A549 (cell line): Measurements from ENCODE around the gene PLCB2. TPM values are rescaled to one million over a fixed set of nuclear protein-coding genes. Genes with fewer than 3 reads are reported as not detected.
A peak's percentile ranks its signal among the peaks of the same experiment; 100 is the strongest.

Experiments
- ATAC-seq, 2 experiments: fragments of 200-7000 bp in 1 of 2; fragments of >200 bp in 1 of 2; cut with Nextera tagmentation in 1 of 2; cut with Tn5 transposase in 1 of 2; 3 replicates each; pipeline versions ENCODE4 v1.8.0 to v1.9.1; 2018 to 2020; ENCODE audit warnings: mild to moderate bottlenecking in 1 of 2, moderate library complexity in 1 of 2
- CTCF ChIA-PET: fragments of 300-600 bp; sonication (Branson Sonifier 250); formaldehyde crosslinking; extraction: SDS; loops from one replicate; lab custom pipeline; 2021; ENCODE audit warnings: antibody characterized with exemption, inconsistent platforms; lab: Yijun Ruan, JAX
- POLR2A ChIA-PET: fragments of 350-600 bp; formaldehyde crosslinking; extraction: SDS; loops from one replicate; lab custom pipeline; 2021; ENCODE audit warnings: antibody characterized with exemption, inconsistent platforms; lab: Yijun Ruan, JAX
- DNase-seq, 2 experiments: peaks; one replicate each; pipeline versions ENCODE4 v3.0.0 to v3.0.0-alpha.2; 2011 to 2016; ENCODE audit warnings: low read depth in 1 of 2, low spot score in 1 of 2
- FAIRE-seq: peaks from 2 replicates; lab custom pipeline; 2011; peaks lifted over from hg19 to GRCh38; lab: Jason Lieb, UNC
- H3K27ac ChIP-seq, 2 experiments: fragments of >200 bp; sonication (Bioruptor Twin); formaldehyde crosslinking; 3 replicates each; pipeline ENCODE4 v1.5.1; 2016 to 2017
- H3K4me1 ChIP-seq: fragments of >200 bp; sonication (Bioruptor Twin); formaldehyde crosslinking; 3 replicates; pipeline ENCODE4 v1.6.1; 2016
- H3K4me2 ChIP-seq: fragments of >200 bp; sonication (Bioruptor Twin); formaldehyde crosslinking; 3 replicates; pipeline ENCODE4 v1.6.1; 2016
- H3K4me3 ChIP-seq: fragments of >200 bp; sonication (Bioruptor Twin); formaldehyde crosslinking; 3 replicates; pipeline ENCODE4 v1.5.1; 2016
- H3K9me3 ChIP-seq: fragments of >200 bp; sonication (Bioruptor Twin); formaldehyde crosslinking; 3 replicates; pipeline ENCODE4 v1.6.1; 2016
- ATOH8 ChIP-seq: fragments of 250-450 bp; sonication (Bioruptor Pico); IDR thresholded peaks from 2 replicates; pipeline ENCODE4 v1.5.0; 2020; ENCODE audit warnings: low read depth, mild to moderate bottlenecking, moderate library complexity
- CBX2 ChIP-seq: fragments of 200-600 bp; sonication (generic); IDR thresholded peaks from 2 replicates; pipeline ENCODE4 v1.6.1; 2016; ENCODE audit warnings: low read depth, mild to moderate bottlenecking, borderline replicate concordance
- CBX8 ChIP-seq: fragments of 200-600 bp; sonication (generic); IDR thresholded peaks from 2 replicates; pipeline ENCODE4 v1.6.1; 2016
- CHD4 ChIP-seq: fragments of 200-600 bp; sonication (generic); IDR thresholded peaks from 2 replicates; pipeline ENCODE4 v1.6.1; 2016; ENCODE audit warnings: antibody characterized with exemption, mild to moderate bottlenecking, borderline replicate concordance
- E2F6 ChIP-seq: IDR thresholded peaks from 2 replicates; pipeline ENCODE4 v1.6.1; 2012; ENCODE audit warnings: low read depth, borderline replicate concordance
- EP300 ChIP-seq, 2 experiments: fragments of >200 bp; sonication (Bioruptor Twin); formaldehyde crosslinking; IDR thresholded peaks; 2 replicates in 1 of 2; 3 replicates in 1 of 2; pipeline ENCODE4 v1.6.1; 2016 to 2017
- HES2 ChIP-seq: fragments of >200 bp; sonication (Bioruptor Twin); formaldehyde crosslinking; IDR thresholded peaks from 2 replicates; pipeline ENCODE4 v1.6.1; 2016
- HOXA7 ChIP-seq: fragments of 250-450 bp; sonication (Bioruptor Pico); IDR thresholded peaks from 2 replicates; pipeline ENCODE4 v1.5.0; 2020; ENCODE audit warnings: mild to moderate bottlenecking, moderate library complexity
- JUNB ChIP-seq: fragments of >200 bp; sonication (Bioruptor Twin); formaldehyde crosslinking; IDR thresholded peaks from 2 replicates; pipeline ENCODE4 v1.6.1; 2016
- KDM1A ChIP-seq: fragments of 200-600 bp; sonication (generic); IDR thresholded peaks from 2 replicates; pipeline ENCODE4 v1.6.1; 2016; ENCODE audit warnings: low read depth, mild to moderate bottlenecking
- KDM5A ChIP-seq: fragments of 200-600 bp; sonication (generic); IDR thresholded peaks from 2 replicates; pipeline ENCODE4 v1.6.1; 2016; ENCODE audit warnings: antibody characterized with exemption, mild to moderate bottlenecking
- MAFK ChIP-seq: fragments of 450-650 bp; IDR thresholded peaks from 2 replicates; pipeline ENCODE4 v1.6.1; 2014; ENCODE audit not compliant: partially characterized antibody
- MAX ChIP-seq: IDR thresholded peaks from 2 replicates; pipeline ENCODE4 v1.6.1; 2012
- MYC ChIP-seq: IDR thresholded peaks from 2 replicates; pipeline ENCODE4 v1.6.1; 2012; ENCODE audit warnings: mild to moderate bottlenecking, inconsistent platforms, low read length, improper control_type of control experiment, borderline replicate concordance
- NFE2L2 ChIP-seq: fragments of 150-350 bp; conservative IDR thresholded peaks from 2 replicates; pipeline ENCODE4 v1.6.1; 2014; ENCODE audit warnings: low read length
- POLR2A ChIP-seq: IDR thresholded peaks from 2 replicates; pipeline ENCODE4 v1.6.1; 2012; ENCODE audit warnings: mild to moderate bottlenecking, low read length
- RCOR1 ChIP-seq: fragments of 150-350 bp; IDR thresholded peaks from 2 replicates; pipeline ENCODE4 v1.6.1; 2014; ENCODE audit warnings: antibody characterized with exemption, low read length, low read depth
- RNF2 ChIP-seq: fragments of 200-600 bp; sonication (generic); IDR thresholded peaks from 2 replicates; pipeline ENCODE4 v1.6.1; 2016; ENCODE audit warnings: low read depth, mild to moderate bottlenecking, antibody characterized with exemption, moderate library complexity, borderline replicate concordance
- TFCP2L1 ChIP-seq: fragments of 250-450 bp; sonication (Bioruptor Pico); IDR thresholded peaks from 2 replicates; pipeline ENCODE4 v1.5.0; 2021; ENCODE audit warnings: mild to moderate bottlenecking
- TP53 ChIP-seq: fragments of 250-450 bp; sonication (Bioruptor Pico); IDR thresholded peaks from 2 replicates; pipeline ENCODE4 v1.5.0; 2021; ENCODE audit warnings: mild to moderate bottlenecking, moderate library complexity
- WGBS: methylation state at CpG from one replicate; pipeline ENCODE4 v1.1.6; 2017; ENCODE audit errors: missing lambda C conversion rate; 5-methylcytosine and 5-hydroxymethylcytosine counted together
- polyA plus RNA-seq, 4 experiments: library from polyadenylated mRNA; depleted of rRNA in 3 of 4; stranded (reverse); fragments of >200 nt; fragmentation: RNase III in 1 of 4; extraction: RNeasy Plus Mini Kit Qiagen cat#74134 plus additional on column Dnase treatment in 1 of 4; gene quantifications; 2 replicates in 3 of 4; 3 replicates in 1 of 4; pipeline ENCODE4 v1.2.3, GENCODE V29; 2011 to 2017

Gene PLCB2
- polyA plus RNA-seq, 2 of the 4 experiments (the other 2 are of a cell fraction) = 0.30 to 0.49 TPM

- TF ChIP-seq E2F6 (no peak), CBX2 (no peak), CHD4 (no peak), MYC (no peak)
Observed at GRCh38 chr15:40244961-40245523, 62.7 kb downstream of the PLCB2 start (continued).

- Histone ChIP-seq H3K27ac (no peak overlapping the region), H3K4me3 (no peak overlapping the region), H3K4me1 (peaks cover 9% of the 10 kb centered on the region), H3K4me2 (no peak overlapping the region), H3K9me3 (no peaks in the 10 kb centered on the region)
- no peak for DNase-seq
- ChIA-PET CTCF (interaction anchor here (0.6 to 16.4 kb wide), 5 partner anchors 26 to 1803 kb away, joined by 3 to 144 read pairs (median 4); no protein-coding TSS in a partner anchor), POLR2A (no interaction called here)
- WGBS = 64% methylated on average over 9 of the region's 9 CpGs
- FAIRE-seq = no peak
- TF ChIP-seq MAFK (no peak), NFE2L2 (0 out of 2 replicates have a peak, but pooled peaks have one; percentile 3), POLR2A (no peak)
- ATAC-seq = no peak
Observed at GRCh38 chr15:40243126-40243810, 64.5 kb downstream of the PLCB2 start.

- ATAC-seq (no peak), FAIRE-seq (no peak), DNase-seq (no peak)
- no peak overlapping the region for H3K27ac ChIP-seq
- H3K4me1 ChIP-seq = peaks cover 9% of the 10 kb centered on the region
- CTCF ChIA-PET = interaction anchor here (0.6 to 16.4 kb wide), 6 partner anchors 25 to 1803 kb away, joined by 3 to 144 read pairs (median 4); no protein-coding TSS in a partner anchor
- no peak overlapping the region for H3K4me3 ChIP-seq
- POLR2A ChIA-PET = no interaction called here
- no peak for TF ChIP-seq HES2
- TF ChIP-seq TP53 (CRISPR knock-in tag) = no peak
- no peak for TF ChIP-seq JUNB
- no peak for TF ChIP-seq E2F6
- no peak for TF ChIP-seq KDM5A
- no peak for TF ChIP-seq CHD4
- no peak for TF ChIP-seq EP300 (IDR thresholded peaks at IDR 0.05)
- no peak for TF ChIP-seq KDM1A
- no peak for TF ChIP-seq ATOH8 (CRISPR knock-in tag)
- no peak for TF ChIP-seq RCOR1
- no peak for TF ChIP-seq CBX8
- no peak for TF ChIP-seq MAX
- no peak for TF ChIP-seq RNF2
- TF ChIP-seq HOXA7 (CRISPR knock-in tag) = no peak
- no peak for TF ChIP-seq TFCP2L1 (CRISPR knock-in tag)
- H3K4me2 ChIP-seq = no peak overlapping the region
- no peaks in the 10 kb centered on the region for H3K9me3 ChIP-seq
- 81% methylated on average over 2 of the region's 5 CpGs for WGBS
Observed at GRCh38 chr15:40242601-40243000, 65.1 kb downstream of the PLCB2 start.
